ENCODE data around the gene MRPL24. TPM values are rescaled to one million over a fixed set of nuclear protein-coding genes. Genes with fewer than 3 reads are reported as not detected.
A peak's percentile ranks its signal among the peaks of the same experiment; 100 is the strongest.

MRPL24 gene
- total and polyA plus RNA-seq, 2 of the 13 experiments (the other 11 are each of a cell fraction or from before 2014, with no cell fraction given), result 38.1 to 42.9 TPM

GRCh38 chr1:156767101-156767878 is 26.4 kb upstream of the MRPL24 start, which contains the start of gene PRCC (continued):
- TF ChIP-seq TRIM22 (IDR thresholded peaks at IDR 0.05), result no peak
- no peak for TF ChIP-seq ZFP36 (IDR thresholded peaks at IDR 0.05; ENCODE audit: borderline replicate concordance, low read depth, low read length, partially characterized antibody)
- peak; percentile 46; the same call in 1 of the 2 replicates for TF ChIP-seq NFYC (CRISPR knock-in tag; IDR thresholded peaks at IDR 0.05)
- TF ChIP-seq GABPA (IDR thresholded peaks at IDR 0.05; ENCODE audit: low read depth, low read length), result peak; percentile 72
- peak; percentile 94 for TF ChIP-seq GABPA (CRISPR knock-in tag; IDR thresholded peaks at IDR 0.05; ENCODE audit: low read depth)
- TF ChIP-seq ZUFSP (CRISPR knock-in tag; IDR thresholded peaks at IDR 0.05; ENCODE audit: borderline replicate concordance), result no peak
- TF ChIP-seq ETS1 (CRISPR knock-in tag; IDR thresholded peaks at IDR 0.05), result no peak
- no peak for TF ChIP-seq ZNF652 (CRISPR knock-in tag; IDR thresholded peaks at IDR 0.05; ENCODE audit: borderline replicate concordance, low read depth)
- no peak for TF ChIP-seq ZXDC (CRISPR knock-in tag; IDR thresholded peaks at IDR 0.05)
- TF ChIP-seq PAXIP1 (CRISPR knock-in tag; conservative IDR thresholded peaks at IDR 0.05), result no peak; the same call in 1 of the 2 replicates
- TF ChIP-seq TIGD3 (CRISPR knock-in tag; IDR thresholded peaks at IDR 0.05; ENCODE audit: borderline replicate concordance), result peak; percentile 37; the same call in 1 of the 2 replicates
- no peak for TF ChIP-seq ZNF260 (CRISPR knock-in tag; IDR thresholded peaks at IDR 0.05; ENCODE audit: borderline replicate concordance, low read depth)

Measured in HepG2 (cell line).